ENCODE results near the gene FBXO41. TPM values are rescaled to one million over a fixed set of nuclear protein-coding genes. Genes with fewer than 3 reads are reported as not detected.

Gene FBXO41
- total RNA-seq, 2 experiments from 2014 or later = 20.4 to 57.9 TPM

DNA sequence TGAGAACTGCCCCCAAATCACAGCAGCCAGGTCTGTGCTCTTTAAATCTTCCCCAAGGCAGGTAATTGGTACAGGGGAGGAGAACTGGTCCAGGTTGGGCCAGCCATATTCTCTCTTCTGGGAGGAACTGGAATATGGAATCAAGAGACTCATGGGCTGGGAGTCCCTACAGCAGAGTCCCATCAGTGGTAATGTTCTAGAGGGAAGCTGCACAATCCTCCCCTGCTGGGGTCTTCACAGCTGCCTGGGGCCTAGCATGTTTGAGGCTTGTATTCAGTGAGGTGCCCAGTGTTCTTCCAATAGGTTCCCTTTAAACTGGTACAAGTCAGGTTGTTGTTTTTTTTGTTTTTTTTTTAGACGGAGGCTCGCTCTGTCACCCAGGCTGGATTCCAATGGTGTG lies 30.2 kb upstream of the FBXO41 start:
- Histone ChIP-seq H3K79me2 (ENCODE audit: insufficient read depth, low read depth, low read length) (no peaks in the 10 kb centered on the region), H3K4me3 (ENCODE audit: low read depth, low read length, poor library complexity, severe bottlenecking) (no peak overlapping the region), H3K27ac (ENCODE audit: low read depth, low read length, poor library complexity, severe bottlenecking) (no peak overlapping the region), H3K4me2 (ENCODE audit: low read length) (no peak overlapping the region), H3K9me2 (ENCODE audit: insufficient read depth, low read length) (no peaks in the 10 kb centered on the region), H3K36me3 (ENCODE audit: insufficient read depth, low read length) (no peaks in the 10 kb centered on the region), H2AFZ (ENCODE audit: low read length) (no peak overlapping the region), H3K9me3 (ENCODE audit: low read length) (no peaks in the 10 kb centered on the region), H4K20me1 (ENCODE audit: insufficient read depth, low read length) (no peaks in the 10 kb centered on the region), H3K4me1 (ENCODE audit: insufficient read depth, low read length, poor library complexity, severe bottlenecking) (no peaks in the 10 kb centered on the region)
- intact Hi-C loops (cut with micrococcal nuclease; ENCODE audit: unreplicated experiment) = no loop called here
- no peak for DNase-seq (ENCODE audit: low spot score)
- POLR2A ChIA-PET = interaction anchor here (0.7 kb wide), 1 partner anchor 71 kb away, joined by 3 read pairs; the partner anchor contains the start of gene ALMS1
- TF ChIP-seq, protein P1, sequence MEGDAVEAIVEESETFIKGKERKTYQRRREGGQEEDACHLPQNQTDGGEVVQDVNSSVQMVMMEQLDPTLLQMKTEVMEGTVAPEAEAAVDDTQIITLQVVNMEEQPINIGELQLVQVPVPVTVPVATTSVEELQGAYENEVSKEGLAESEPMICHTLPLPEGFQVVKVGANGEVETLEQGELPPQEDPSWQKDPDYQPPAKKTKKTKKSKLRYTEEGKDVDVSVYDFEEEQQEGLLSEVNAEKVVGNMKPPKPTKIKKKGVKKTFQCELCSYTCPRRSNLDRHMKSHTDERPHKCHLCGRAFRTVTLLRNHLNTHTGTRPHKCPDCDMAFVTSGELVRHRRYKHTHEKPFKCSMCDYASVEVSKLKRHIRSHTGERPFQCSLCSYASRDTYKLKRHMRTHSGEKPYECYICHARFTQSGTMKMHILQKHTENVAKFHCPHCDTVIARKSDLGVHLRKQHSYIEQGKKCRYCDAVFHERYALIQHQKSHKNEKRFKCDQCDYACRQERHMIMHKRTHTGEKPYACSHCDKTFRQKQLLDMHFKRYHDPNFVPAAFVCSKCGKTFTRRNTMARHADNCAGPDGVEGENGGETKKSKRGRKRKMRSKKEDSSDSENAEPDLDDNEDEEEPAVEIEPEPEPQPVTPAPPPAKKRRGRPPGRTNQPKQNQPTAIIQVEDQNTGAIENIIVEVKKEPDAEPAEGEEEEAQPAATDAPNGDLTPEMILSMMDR (conservative IDR thresholded peaks at IDR 0.05; ENCODE audit: low read length) = no peak
- no peak for TF ChIP-seq EZH2phosphoT487 (IDR thresholded peaks at IDR 0.05; ENCODE audit: borderline replicate concordance, low read depth, low read length)
- CTCF ChIA-PET (ENCODE audit: unreplicated experiment) = no interaction called here
- no TSS peak for BruUV-seq (replicated peaks)

DNA sequence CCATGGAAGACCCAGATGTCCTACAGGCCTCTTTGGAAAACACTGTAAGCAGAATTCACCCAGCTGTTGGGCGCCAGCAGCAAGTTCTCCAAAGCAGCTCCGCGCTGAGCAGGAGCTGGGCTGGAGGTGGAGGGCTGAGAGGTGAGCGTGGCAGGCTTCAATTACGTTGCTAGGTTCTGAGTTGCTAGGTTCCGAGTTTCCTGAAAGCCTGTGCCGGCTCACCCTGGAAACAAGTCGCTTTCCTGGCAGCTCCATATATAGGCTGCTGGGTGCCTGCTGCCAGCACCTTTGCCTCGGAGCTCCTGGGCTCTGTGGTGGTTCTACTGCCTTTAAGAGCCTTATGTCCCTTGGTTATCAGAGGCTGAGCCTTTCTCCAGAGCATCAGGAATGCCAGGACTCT lies 23.4 kb upstream of the FBXO41 start:
- no peak overlapping the region for H3K4me3 ChIP-seq (ENCODE audit: low read depth, low read length, poor library complexity, severe bottlenecking)
- no peaks in the 10 kb centered on the region for H3K4me1 ChIP-seq (ENCODE audit: insufficient read depth, low read length, poor library complexity, severe bottlenecking)
- DNase-seq (ENCODE audit: low spot score) = no peak
- H4K20me1 ChIP-seq (ENCODE audit: insufficient read depth, low read length) = no peaks in the 10 kb centered on the region
- no peak overlapping the region for H2AFZ ChIP-seq (ENCODE audit: low read length)
- no peak overlapping the region for H3K27ac ChIP-seq (ENCODE audit: low read depth, low read length, poor library complexity, severe bottlenecking)
- intact Hi-C loops (cut with micrococcal nuclease; ENCODE audit: unreplicated experiment) = no loop called here
- ChIA-PET CTCF (ENCODE audit: unreplicated experiment) (no interaction called here), POLR2A (no interaction called here)
- no peaks in the 10 kb centered on the region for H3K79me2 ChIP-seq (ENCODE audit: insufficient read depth, low read depth, low read length)
- BruUV-seq (replicated peaks) = no TSS peak
- no peaks in the 10 kb centered on the region for H3K9me3 ChIP-seq (ENCODE audit: low read length)
- no peak for TF ChIP-seq EZH2phosphoT487 (IDR thresholded peaks at IDR 0.05; ENCODE audit: borderline replicate concordance, low read depth, low read length)
- TF ChIP-seq, protein P1 (conservative IDR thresholded peaks at IDR 0.05; ENCODE audit: low read length) = no peak
- H3K4me2 ChIP-seq (ENCODE audit: low read length) = no peak overlapping the region
- no peaks in the 10 kb centered on the region for H3K36me3 ChIP-seq (ENCODE audit: insufficient read depth, low read length)
- no peaks in the 10 kb centered on the region for H3K9me2 ChIP-seq (ENCODE audit: insufficient read depth, low read length)

DNA sequence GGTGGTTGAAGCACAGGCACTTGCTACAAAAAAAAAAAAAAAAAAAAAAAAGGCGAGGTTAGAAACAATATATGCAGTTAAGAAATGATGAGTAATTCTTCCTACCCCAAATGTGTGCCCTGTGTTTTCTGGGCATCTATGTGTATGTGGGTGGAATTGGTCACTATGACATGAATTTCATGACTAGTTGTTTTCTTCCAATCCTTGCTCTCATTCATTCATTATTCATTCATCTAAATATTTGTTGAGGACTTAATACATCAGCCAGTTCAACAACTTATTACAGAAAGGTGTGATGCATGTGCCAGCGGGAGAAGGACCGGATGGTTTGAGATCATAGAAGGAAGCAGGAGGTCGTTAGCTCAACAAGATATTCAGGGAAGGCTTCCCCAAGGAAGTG lies 17.4 kb upstream of the FBXO41 start:
- Histone ChIP-seq H3K27ac (ENCODE audit: low read depth, low read length, poor library complexity, severe bottlenecking) (no peak overlapping the region), H3K4me3 (ENCODE audit: low read depth, low read length, poor library complexity, severe bottlenecking) (no peak overlapping the region), H3K4me1 (ENCODE audit: insufficient read depth, low read length, poor library complexity, severe bottlenecking) (no peaks in the 10 kb centered on the region), H3K36me3 (ENCODE audit: insufficient read depth, low read length) (no peaks in the 10 kb centered on the region), H3K9me3 (ENCODE audit: low read length) (no peaks in the 10 kb centered on the region), H3K79me2 (ENCODE audit: insufficient read depth, low read depth, low read length) (no peaks in the 10 kb centered on the region), H4K20me1 (ENCODE audit: insufficient read depth, low read length) (no peaks in the 10 kb centered on the region), H3K4me2 (ENCODE audit: low read length) (no peak overlapping the region), H2AFZ (ENCODE audit: low read length) (no peak overlapping the region), H3K9me2 (ENCODE audit: insufficient read depth, low read length) (no peaks in the 10 kb centered on the region)
- CTCF ChIA-PET (ENCODE audit: unreplicated experiment) = no interaction called here
- DNase-seq (ENCODE audit: low spot score) = no peak
- no peak for TF ChIP-seq EZH2phosphoT487 (IDR thresholded peaks at IDR 0.05; ENCODE audit: borderline replicate concordance, low read depth, low read length)
- TF ChIP-seq, protein P1 (conservative IDR thresholded peaks at IDR 0.05; ENCODE audit: low read length) = no peak
- POLR2A ChIA-PET = interaction anchor here (0.6 to 0.7 kb wide), 2 partner anchors 10 to 56 kb away, joined by 4 read pairs; no protein-coding TSS in a partner anchor
- intact Hi-C loops (cut with micrococcal nuclease; ENCODE audit: unreplicated experiment) = no loop called here
- BruUV-seq (replicated peaks) = no TSS peak

Data from OCI-LY7 (cell line).